Measurements from ENCODE around the gene SYNGR1.

- TF ChIP-seq CTCF (IDR thresholded peaks at IDR 0.05) (no peak), POLR2A (IDR thresholded peaks at IDR 0.05) (no peak)
Observed at GRCh38 chr22:39311592-39312400, 38.0 kb upstream of the SYNGR1 start.
